HG03196 (cell line): ENCODE results near the gene RMI2.

ENCODE experiments used
- ATAC-seq: cut with Tn5 transposase; IDR thresholded peaks from one replicate; pipeline ENCODE4 v1.9.1; 2021; ENCODE audit not compliant: unreplicated experiment

The RMI2 gene

DNA sequence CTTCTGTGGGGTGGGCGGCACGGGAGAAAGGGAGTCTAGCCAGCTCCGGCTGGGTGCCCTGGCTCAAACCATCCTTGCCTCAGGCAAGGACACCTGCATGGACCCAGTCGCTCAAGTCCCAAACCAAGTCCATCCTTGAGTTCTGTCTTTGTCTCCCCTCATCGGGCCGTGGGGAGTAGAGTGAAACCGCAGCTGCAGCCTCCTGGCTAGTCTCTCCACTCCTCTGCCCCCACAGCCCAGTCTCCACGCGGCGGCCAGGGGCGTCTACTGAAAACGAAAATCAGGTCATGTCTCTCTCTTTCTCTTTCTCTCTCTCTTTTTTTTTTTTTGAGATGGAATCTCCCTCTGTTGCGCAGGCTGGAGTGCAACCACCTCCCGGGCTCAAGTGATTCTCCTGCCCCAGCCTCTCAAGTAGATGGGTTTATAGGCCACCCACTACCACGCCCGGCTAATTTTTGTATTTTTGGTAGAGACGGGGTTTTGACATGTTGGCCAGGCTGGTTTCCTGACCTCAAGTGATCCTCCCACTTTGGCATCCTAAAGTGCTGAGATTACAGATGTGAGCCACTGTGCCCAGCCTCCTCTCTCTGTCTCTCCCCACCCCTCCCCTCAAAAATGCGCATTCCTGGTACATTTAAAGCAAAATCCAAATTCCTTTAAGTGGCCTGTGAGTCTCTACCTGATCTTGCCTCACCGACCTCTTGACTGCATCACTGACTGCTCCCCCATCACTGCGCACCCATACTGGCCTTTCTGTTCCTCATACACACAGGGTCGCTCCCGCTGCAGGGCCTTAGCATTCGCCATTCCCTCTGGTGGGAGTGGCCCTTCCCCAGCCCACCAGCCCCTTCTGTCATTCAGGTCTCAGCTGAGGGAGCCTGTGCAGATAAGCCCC is 17.7 kb upstream of the RMI2 start:
- no peak for ATAC-seq

DNA sequence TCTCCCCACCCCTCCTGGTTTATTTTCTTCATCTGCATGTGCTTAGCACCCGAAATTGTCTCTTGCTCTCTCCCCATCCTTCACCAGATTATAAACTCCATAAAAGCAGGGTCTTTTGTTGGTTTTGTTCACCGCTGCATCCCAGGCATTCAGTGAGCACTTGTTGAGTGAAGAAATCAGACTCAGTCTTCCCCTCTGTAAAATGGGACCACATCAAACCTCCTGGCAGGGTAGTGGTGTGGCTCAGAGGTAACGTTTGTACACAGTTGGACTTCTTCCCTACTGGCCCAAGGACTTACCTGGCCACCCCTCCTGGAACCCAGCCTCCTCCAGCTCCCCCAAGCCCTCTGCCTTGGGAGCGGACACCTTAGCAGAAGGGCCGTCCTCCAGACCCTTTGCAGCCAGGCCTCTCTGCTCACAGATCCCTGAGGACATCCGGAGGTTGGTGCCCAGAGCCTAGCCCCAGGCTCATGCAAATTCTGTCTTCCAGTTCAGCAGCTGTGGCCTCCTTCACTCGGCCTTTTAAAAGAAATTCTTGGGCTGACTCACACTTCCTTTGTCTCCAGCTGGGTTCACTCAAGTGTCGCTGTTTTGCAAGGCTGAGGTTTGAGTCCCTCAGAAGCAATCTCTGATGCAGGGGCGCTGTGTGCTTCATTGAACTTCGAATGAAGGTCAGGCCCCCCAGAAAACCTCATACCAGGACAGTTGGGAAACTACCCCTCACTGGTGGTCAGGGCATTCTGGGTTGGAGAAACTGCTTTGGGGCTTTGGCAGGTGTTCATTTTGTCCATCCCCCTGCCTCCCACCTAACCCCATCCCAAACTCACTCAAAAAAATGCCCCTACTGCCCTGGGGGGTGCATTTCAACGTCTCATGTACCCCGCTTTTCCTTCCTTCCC is 16.8 kb upstream of the RMI2 start:
- peak; percentile 75 for ATAC-seq

DNA sequence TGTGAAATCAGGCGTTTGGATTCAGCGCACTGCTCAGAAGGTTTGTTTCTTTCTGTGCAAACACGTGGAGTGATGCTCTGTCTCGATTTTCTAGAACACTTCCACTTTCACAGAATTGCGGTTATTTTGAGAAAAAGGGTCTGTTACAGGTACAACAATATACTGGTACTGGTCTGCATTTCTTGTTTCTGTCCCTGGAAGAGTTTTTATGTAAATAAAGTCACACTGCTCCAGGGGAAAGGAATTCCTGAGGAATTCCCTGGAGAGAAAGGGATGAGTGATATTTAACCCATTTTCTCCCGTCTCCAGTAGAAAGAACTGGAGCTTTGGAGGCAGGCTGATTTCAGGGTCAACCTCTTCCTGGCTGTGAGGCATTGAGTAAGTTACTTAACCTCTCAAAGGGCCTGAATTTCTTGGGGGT is 16.2 kb upstream of the RMI2 start:
- ATAC-seq, result no peak

DNA sequence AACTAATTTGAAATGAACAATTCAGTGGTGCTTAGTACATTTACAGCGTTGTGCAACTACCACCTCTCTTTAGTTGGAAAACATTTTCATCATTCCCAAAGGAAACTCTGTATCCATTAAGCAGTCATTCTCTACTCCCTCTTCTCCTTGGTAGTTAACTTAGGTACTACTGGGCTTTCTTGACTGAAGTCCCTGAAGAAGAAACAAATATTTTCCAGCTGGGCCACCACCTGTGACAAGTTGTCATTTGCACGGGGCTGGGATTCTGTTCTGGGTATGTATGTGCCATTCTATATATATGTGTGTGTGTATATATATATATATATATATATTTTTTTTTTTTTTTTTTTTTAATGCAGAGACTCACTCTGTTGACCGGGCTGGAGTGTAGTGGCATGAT is 15.4 kb upstream of the RMI2 start:
- no peak for ATAC-seq

DNA sequence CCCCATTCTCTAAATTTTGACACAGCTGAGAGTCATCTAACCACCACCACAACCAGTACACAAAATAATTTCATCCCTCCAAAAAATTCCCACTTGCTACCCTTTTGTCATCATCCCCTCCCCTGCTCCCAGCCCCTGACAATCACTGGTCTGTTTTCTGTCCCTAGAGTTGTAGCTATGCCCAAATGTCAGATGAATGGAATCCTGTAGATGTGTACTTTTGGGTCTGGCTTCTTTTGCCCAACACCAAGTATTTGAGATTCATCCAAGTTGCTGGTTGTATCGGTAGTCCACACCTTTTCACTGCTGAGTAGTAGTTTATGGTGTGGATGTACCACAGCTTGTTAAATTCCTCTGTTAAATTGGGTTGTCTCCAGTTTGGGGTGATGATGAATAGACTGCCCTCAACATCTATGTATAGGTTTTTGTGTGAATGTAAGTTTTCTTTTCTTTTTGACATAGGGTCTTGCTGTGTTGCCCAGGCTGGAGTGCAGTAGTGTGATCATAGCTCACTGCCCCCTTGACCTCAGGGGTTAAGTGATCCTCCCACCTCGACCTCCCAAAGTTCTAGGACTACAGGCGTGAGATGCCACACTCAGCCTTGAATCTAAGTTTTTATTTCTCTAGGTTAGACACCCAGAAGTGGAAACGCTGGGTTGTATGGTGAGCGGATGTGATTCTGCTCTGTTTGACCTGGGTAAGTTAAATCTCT is 14.6 kb upstream of the RMI2 start:
- ATAC-seq, result no peak

DNA sequence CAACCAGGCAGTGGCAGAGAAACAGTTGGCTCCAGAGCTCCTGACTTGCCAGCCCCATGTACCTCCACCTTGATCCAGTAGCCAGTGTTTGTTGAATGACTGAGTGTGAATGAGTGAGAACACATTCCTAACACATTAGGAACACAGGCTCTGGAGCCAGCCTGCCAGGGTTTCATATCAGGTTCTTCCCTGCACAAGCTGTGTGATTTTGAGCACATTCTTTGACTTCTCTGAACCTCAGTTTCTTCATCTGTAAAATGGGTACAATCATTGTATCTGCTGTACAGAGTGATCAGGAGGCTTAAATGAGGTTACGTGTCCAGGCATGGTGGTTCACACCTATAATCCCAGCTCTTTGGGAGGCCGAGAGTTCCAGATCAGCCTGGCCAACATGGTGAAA is 13.3 kb upstream of the RMI2 start:
- no peak for ATAC-seq

DNA sequence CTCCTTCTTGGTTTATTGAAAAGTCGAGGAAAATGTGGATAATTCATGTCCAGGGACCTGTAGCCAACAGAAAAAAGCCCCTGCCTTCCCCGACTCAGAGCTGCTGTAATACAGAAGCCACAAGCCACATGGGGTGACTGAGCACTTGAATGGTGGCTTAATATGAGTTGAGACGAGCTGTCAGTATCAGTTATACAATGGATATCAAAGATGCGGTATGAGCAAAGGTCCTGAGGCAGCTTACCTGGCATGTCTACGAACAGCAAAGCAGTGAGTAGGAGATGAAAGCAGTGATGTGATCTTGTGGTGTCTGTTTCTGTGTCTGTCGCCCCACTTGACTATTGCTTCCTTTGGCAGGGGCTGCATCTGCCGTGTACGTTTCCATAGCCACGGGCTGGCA is 12.2 kb upstream of the RMI2 start:
- no peak for ATAC-seq

DNA sequence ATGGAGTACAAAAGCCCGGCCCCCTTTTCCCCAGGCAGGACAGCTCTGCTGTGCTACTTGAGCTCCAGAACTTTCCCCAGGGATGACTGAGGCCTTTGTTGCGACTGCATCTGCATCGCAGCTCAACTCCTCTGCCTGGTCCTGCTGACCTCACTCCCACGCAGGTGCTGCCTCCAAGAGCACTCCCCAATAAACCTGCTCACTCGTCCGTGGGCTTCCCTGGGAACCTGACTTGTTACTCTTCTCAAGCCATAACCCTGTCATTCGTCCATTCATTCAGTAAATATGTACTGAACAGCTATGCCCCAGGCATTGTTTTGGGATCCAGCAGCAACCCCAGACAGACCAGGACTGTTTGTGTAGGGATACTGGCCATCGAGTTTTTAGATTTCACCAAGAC is 11.6 kb upstream of the RMI2 start:
- ATAC-seq, result no peak

DNA sequence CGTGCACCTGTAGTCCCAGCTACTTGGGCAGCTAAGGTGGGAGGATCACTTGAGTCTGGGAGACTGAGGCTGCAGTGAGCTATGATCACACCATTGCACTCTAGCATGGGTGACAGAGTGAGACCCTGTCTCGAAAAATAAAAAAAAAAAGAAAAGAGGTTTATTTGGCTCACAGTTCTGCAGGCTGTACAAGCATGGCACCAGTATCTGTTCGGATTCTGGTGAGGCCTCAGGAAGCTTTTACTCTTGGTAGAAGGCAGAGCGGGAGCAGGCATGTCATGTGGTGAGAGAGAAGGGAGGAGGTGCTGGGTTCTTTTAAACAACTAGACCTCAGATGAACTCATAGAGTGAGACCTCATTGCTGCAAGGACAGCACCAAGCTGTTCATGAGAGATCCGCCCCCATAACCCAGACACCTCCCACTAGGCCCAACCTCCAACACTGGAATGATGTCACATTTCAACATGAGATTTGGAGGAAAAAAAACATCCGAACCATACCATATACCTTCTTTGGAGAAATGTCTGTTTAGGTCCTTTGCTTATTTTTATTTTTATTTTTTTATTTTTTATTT is 10.3 kb upstream of the RMI2 start:
- ATAC-seq, result no peak

DNA sequence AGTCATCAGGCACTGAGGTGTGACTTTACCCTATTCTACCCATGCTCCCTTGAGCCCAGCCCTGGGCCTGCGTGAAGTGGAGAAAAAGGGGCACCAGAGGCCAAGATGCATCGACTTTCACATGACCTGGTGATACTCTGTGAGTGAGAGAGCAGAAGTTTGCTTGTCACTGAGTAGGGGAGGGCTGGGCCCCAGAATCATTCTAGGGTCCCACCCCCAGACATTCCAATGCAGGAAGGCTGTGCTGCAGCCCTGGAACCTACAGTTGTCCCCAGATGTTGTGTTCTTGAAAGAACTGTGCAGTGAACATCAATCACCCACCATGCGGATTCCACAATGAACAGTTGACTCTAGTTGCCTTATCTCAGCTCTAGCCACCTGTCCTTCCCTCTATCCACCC is 6.2 kb upstream of the RMI2 start:
- no peak for ATAC-seq

DNA sequence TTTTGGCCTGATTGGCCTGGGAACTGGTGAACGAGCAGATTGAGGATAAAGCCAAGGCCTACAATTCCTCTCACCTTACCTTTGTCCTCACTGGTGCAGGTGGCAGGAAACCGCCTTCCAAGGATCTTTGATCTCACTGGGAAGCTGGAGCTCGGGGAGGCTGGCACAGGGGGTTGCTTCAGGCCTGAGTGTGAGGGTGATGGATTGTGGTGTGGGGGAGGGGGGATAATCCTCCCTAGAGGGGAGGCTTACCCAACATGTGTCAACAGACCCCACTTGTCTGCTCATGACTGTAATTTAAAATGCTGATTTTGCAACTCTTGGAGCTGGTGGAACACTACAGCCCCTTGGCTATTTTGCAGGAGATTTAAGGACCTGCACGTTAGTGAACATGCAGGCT is 4.5 kb upstream of the RMI2 start:
- no peak for ATAC-seq

DNA sequence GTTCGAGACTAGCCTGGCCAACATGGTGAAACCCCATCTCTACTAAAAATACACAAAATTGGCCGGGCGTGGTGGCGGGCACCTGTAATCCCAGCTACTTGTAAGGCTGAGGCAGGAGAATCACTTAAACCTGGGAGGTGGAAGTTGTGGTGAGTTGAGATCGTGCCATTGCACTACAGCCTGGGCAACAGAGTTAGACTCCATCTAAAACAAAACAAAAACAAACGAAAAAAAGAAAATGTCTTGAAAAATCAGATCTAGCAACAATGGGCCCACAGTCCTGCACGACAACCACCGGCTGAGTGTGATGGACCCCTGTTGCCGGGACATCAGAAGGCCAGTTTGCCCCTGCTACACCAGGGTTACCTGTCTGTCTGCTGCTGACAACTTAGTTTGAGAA is 3.9 kb upstream of the RMI2 start:
- ATAC-seq, result no peak

DNA sequence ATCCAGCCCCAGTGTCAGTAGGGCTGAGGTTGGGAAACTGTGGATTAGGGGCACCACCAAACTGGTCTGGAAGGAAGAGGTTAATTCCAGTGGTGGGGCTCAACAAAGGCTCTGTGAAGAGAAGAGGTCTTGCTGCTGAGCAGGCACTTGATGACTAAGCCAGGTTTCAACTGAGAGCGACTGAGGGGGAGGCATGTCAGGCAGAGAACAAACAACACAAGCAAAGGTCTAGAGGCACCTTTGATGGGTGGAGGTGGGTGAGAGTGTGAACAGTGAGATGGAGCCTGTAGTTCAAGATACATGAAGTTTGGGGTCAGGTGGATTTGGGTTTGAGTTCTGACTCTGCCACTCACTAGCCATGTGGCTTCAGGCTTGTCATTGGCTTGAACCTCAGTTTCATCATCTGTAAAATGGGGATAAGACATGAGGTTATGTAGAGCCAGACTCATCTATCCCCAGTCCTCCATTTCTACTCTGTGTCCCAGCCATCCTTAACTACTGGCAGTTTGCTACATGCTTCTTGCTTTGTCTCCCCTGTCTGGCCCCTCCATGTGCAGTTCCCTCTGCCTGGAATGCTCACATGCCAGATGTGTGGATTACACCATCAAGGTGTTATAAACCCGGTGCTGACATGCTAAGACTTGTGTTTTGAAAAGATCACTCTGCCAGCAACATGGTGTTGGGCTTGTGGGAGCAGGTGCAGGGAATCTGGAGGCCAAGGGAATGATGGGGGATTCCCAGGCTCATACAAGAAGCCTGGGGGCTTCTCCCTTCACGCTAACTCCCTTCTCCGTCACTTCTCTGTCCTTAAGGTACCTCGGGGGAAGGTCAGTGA is 3.0 kb upstream of the RMI2 start:
- ATAC-seq, result no peak

DNA sequence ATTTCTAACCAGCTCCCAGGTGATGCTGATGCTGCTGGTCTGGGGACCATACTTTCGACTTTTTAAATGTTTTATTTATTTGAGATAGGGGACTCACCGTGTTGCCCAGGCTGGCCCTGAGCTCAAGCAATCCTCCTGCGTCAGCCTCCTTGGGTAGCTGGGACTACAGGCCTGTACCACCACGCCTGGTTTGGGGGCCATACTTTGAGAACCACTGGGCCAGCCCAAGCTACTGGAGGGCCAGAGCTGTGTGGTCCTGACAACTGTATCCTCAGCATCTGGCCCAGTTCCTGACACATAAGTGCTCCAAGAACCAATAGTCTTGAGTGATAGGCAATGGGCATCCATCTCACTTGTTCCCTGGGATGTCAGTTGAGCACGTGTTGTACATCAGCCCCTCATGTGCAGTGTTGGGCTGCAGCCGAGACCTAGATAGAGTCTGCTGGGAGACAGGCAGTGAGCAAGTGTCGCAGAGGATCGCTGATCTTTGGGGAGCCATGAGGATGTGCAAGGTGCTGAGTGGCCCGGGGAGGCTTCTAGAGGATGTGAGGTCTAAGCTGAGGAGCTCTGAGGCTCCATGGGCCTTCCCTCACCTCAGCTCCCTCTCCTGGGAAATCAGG is 1.6 kb downstream of the RMI2 start:
- ATAC-seq, result no peak

DNA sequence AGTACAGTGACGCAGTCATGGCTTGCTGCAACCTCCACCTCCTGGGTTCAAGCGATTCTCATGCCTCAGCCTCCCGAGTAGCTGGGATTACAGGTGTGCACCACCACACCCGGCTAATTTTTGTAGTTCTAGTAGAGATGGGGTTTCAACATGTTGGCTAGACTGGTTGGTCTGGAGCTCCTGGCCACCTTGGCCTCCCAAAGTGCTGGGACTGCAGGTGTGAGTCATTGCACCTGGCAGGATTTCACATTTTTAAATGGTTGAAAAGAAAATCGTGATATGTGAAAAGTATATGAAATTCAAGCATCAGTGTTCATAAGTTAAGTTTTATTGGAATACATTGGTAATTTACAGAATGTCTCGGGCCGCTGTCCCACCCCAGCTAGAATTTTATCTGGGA is 2.6 kb downstream of the RMI2 start:
- no peak for ATAC-seq

DNA sequence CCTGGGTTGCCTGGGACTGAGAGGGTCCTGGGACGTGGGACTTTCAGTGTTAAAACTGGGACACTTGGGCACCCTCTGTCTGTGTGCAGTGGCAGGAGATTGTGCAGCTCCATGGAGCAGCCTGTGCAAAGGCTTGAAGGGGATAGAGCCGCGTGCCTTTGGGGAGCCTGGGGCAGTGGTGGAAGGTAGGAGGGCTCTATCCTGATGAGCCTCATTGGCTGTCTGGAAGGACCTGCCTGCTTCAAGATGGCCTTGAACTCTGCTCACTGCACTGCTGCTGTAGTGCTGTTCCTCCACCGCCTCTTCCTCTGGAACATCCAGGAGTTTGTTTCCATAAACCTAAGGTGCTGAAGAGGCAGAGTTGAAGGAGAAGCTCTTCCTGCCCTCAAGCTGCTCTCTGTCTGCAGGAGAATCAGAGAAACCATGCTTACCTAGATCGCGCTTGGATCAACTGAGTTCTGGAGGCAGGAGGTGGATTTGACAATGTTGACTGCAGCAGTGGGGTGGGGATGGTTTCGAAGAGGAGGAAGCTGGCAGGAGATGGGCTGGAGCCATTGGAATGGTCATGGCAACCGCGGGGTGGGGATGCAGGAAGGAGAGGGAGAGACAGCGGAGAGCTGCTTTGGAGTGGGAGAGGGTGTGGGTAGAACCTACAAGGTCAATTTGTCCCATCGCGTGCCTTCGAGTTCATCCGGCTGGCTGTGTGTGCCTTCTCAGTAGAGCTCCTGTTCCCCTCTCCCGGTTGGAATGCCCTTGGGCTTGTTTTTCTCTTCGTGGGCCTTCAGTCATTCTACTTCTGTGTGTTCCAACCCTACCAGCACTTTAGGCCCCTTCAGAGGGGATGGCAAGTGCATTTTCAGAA is 3.7 kb downstream of the RMI2 start:
- ATAC-seq, result no peak

DNA sequence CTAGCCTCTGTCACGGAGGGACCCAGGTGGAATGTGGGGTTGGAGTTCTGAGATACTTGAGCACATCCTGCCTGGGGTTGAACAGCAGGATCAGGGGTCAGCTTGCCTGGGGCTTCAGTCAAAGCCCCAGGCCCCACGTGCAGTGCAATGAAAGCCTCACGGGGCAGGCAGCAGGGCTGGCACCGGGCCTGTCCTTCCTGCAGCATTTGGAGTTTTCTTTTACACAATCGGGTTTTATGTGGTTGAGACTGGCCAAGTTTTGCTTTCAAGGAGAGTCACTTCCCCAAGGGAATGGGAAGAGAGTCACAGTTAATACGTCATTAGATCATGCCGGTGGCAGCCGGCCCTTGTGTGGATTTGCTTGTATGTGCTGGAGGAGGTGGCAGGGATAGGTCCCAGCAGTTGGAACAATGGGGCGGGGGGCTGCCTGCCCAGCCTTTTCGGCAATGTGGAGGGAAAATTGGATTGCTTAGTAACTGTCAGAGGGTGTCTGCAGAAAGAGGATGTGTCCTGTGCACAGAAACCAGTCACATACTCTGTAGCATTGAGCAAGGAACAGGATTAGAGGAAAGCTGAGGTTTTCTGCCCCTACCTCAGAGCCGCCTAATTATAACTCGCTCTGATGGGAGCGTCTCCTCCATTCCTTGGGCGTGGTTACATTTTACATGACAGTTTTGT is 4.5 kb downstream of the RMI2 start:
- no peak for ATAC-seq

DNA sequence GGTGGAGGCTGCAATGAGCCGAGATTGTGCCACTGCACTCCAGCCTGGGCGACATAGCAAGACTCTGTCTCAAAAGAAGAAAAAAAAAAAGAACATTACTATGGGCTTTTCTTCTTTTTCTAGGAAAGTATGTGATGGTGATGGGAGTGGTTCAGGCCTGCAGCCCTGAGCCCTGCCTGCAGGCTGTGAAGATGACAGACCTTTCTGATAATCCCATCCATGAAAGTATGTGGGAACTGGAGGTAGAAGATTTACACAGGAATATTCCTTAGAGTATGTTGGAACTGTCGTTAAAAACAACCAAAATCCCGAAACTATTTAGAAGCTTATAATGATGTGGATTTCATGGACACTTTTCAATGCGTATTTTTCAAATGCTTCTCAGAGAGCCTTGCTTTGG is 5.3 kb downstream of the RMI2 start:
- no peak for ATAC-seq
